KOPT-K1 (cell line): ENCODE data around the gene TBL2.
A peak's percentile ranks its signal among the peaks of the same experiment; 100 is the strongest.
"Not testable (repeated sequence)": the region's sequence is repeated elsewhere in the genome, so short reads cannot be mapped to it uniquely, and the experiment has no call there.

Experiments used
- H3K27ac ChIP-seq: fragments of 200-600 bp; sonication (generic); 2 replicates; pipeline ENCODE4 v1.5.1; 2016; ENCODE audit warnings: antibody characterized with exemption, mild to moderate bottlenecking, low read depth, low read length; ENCODE audit not compliant: poor library complexity, severe bottlenecking
- H3K36me3 ChIP-seq: fragments of 200-600 bp; sonication (generic); 2 replicates; pipeline ENCODE4 v1.5.1; 2017; ENCODE audit warnings: antibody characterized with exemption, mild to moderate bottlenecking, low read length, moderate library complexity; ENCODE audit not compliant: insufficient read depth
- H3K9me3 ChIP-seq: fragments of 200-600 bp; sonication (generic); 2 replicates; pipeline ENCODE4 v1.5.1; 2017; ENCODE audit warnings: antibody characterized with exemption, low read length, mild to moderate bottlenecking; ENCODE audit not compliant: insufficient read depth, poor library complexity, severe bottlenecking

TBL2 gene

GRCh38 chr7:73595358-73595757, 17.0 kb upstream of the TBL2 start:
- H3K9me3 ChIP-seq: no peaks in the 10 kb centered on the region
- no peak overlapping the region for H3K27ac ChIP-seq
- no peaks in the 10 kb centered on the region for H3K36me3 ChIP-seq

GRCh38 chr7:73593207-73594045, 15.0 kb upstream of the TBL2 start:
- Histone ChIP-seq H3K9me3 (no peaks in the 10 kb centered on the region), H3K27ac (no peak overlapping the region), H3K36me3 (no peaks in the 10 kb centered on the region)

GRCh38 chr7:73586911-73587310, 8.5 kb upstream of the TBL2 start:
- Histone ChIP-seq H3K27ac (no peak overlapping the region), H3K36me3 (no peaks in the 10 kb centered on the region), H3K9me3 (no peaks in the 10 kb centered on the region)

DNA sequence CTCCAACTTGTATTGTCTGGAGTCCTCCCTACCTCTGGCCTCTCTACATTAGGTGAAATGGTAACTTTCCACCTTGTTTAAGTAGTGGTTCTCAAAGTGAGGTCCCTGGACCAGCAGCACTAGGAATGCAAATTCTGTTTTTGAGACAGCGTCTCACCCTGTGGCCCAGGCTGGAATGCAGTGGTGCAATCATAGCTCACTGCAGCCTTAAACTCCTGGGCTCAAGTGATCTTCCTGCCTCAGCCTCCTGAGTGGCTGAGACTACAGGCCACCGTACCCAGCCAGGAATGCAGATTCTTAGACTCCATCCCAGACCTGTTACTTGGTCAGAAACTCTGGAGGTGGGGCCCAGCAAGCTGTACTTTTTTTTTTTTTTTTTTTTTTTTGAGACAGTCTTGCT, 6.8 kb upstream of the TBL2 start:
- Histone ChIP-seq H3K36me3 (no peaks in the 10 kb centered on the region), H3K9me3 (no peaks in the 10 kb centered on the region), H3K27ac (no peak overlapping the region)

DNA sequence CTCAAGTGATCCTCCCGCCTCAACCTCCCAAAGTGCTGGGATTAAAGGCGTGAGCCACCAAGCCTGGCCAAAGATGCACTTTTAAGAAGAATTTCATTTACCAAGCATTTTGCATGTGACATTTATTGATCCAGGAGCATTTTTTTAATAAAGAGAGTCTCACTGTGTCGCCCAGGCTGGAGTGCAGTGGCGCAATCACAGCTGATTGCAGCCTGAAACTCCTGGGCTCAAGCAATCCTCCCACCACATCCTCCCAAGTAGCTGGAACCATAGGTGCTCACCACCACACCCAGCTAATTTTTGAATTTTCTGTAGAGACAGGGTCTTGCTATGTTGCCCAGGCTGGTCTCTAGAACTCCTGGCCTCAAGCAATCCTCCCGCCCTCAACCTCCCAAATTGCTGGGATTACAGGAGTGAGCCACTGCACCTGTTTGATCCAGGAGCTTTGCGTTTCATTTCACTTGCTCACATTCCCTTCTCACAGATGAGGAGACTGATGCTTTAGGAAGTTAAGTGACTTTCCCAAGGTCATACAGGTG, 4.4 kb upstream of the TBL2 start:
- Histone ChIP-seq H3K27ac (no peak overlapping the region), H3K36me3 (no peaks in the 10 kb centered on the region), H3K9me3 (no peaks in the 10 kb centered on the region)

DNA sequence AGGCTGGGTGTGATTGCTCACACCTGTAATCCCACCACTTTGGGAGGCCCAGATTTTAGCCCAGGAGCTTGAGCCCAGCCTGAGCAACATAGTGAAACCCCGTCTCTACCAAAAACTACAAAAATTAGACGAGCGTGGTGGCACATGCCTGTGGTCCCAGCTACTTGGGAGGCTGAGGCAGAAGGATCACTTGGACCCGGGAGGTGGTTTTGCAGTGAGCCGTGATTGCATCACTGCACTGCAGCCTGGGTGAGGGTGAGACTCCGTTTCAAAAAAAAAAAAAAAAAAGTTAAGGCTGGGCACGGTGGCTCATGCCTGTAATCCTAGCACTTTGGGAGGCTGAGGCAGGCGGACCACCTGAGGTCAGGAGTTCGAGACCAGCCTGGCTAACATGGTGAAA, 2.6 kb upstream of the TBL2 start:
- H3K36me3 ChIP-seq, H3K9me3 ChIP-seq, H3K27ac ChIP-seq: not testable (repeated sequence)

GRCh38 chr7:73577627-73578341, 595 bp downstream of the TBL2 start:
- H3K9me3 ChIP-seq: no peaks in the 10 kb centered on the region
- H3K36me3 ChIP-seq: peaks cover 26% of the 10 kb centered on the region
- H3K27ac ChIP-seq: peak overlapping the region; percentile 85

GRCh38 chr7:73573791-73574190, 4.6 kb downstream of the TBL2 start:
- H3K36me3 ChIP-seq: peaks cover 66% of the 10 kb centered on the region
- H3K27ac ChIP-seq: no peak overlapping the region
- no peaks in the 10 kb centered on the region for H3K9me3 ChIP-seq

DNA sequence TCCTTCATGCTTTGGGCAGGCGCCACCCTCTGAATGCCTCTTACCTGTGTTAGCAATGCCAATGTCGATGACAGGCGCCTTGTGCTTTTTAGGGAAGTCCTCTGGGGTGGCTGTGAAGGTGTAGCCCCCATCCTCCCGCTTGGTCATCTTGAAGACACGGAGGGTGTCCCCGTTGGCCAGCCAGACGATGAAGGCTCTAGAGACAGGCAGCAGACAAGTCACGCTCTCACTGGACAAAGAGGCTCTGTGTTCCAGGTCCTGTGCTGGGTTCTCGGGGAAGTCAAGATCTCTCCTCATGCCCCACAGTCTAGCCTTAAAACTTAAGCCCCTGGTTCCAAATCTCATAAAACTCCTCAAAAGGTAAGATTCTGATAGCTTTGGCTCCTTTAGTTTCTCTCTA, 5.1 kb downstream of the TBL2 start:
- Histone ChIP-seq H3K36me3 (peaks cover 71% of the 10 kb centered on the region), H3K9me3 (no peaks in the 10 kb centered on the region), H3K27ac (no peak overlapping the region)

DNA sequence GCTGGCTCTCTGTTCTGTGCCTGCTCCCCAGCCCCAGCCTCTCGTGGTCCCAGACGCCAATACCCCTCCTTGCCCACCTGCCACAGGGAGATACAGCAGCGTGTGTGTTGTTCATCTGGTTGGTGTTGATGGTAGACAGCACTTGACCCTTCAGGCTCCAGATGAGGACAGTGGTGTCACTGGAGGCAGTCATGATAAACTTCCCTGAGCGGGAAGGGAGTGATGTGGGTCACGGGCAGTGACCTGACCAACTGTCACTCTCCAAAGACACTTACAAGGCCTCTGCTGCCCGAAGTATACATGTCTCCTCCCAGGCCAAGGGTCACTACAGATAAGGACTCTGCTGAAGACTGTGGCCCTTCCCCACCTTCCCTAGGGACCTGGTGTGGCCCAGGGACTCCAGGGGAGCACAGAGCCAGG, 5.6 kb downstream of the TBL2 start:
- Histone ChIP-seq H3K36me3 (peaks cover 73% of the 10 kb centered on the region), H3K9me3 (no peaks in the 10 kb centered on the region), H3K27ac (no peak overlapping the region)

- Histone ChIP-seq H3K27ac (no peak overlapping the region), H3K36me3 (peaks cover 73% of the 10 kb centered on the region), H3K9me3 (no peaks in the 10 kb centered on the region)
Observed at GRCh38 chr7:73570977-73571376, 7.4 kb downstream of the TBL2 start.

- no peak overlapping the region for H3K27ac ChIP-seq
- peaks cover 70% of the 10 kb centered on the region for H3K36me3 ChIP-seq
- no peaks in the 10 kb centered on the region for H3K9me3 ChIP-seq
Observed at GRCh38 chr7:73570521-73570920, 7.9 kb downstream of the TBL2 start.

GRCh38 chr7:73569042-73569608, 9.3 kb downstream of the TBL2 start:
- H3K9me3 ChIP-seq: no peaks in the 10 kb centered on the region
- H3K27ac ChIP-seq: no peak overlapping the region
- peaks cover 61% of the 10 kb centered on the region for H3K36me3 ChIP-seq

DNA sequence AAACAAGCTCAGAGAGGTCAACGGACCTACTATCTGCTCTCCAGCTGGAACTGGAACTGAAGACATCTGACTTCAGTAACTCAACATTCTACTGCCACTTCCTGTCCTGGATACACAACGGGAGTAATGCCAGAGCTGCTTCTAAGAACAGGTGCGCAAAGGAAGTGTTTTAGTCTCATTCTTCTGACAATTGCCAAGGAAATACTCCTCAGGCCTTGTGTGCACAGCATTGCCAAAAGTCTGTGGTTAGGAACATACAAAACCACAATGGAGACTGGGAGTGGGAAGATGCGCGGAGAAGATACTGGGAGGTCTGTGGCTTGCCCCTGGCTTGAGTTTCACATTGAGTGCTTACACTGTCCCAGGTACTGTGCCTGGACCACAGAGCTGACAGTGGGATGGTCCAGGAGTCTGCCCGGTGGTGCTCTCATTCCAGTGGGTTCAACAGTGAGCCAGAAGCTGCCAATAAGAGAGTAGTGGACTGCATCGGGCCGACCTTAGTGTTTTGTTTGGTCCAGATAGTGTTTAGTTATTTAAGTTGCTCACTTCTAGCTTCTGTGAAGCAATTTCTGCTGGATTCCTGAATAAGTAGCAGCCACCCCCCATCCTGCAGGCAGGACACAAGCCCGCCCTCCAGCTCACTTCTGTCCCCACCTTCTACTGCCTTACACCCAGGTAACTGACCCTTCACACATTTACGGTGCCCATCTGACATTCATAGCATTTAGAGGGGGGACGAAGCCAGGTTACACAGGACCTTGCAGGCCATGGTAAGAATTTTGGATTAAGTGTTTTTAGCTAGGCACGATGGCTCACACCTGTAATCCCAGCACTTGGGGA, 10.3 kb downstream of the TBL2 start:
- Histone ChIP-seq H3K36me3 (peaks cover 50% of the 10 kb centered on the region), H3K9me3 (no peaks in the 10 kb centered on the region), H3K27ac (peak overlapping the region; percentile 37)
